ENCODE data around the gene IGFLR1. TPM values are rescaled to one million over a fixed set of nuclear protein-coding genes. Genes with fewer than 3 reads are reported as not detected.
A peak's percentile ranks its signal among the peaks of the same experiment; 100 is the strongest.

IGFLR1 gene
- total and polyA plus RNA-seq, 11 donors, result 0.74 to 25.2 (median 3.6) TPM

DNA sequence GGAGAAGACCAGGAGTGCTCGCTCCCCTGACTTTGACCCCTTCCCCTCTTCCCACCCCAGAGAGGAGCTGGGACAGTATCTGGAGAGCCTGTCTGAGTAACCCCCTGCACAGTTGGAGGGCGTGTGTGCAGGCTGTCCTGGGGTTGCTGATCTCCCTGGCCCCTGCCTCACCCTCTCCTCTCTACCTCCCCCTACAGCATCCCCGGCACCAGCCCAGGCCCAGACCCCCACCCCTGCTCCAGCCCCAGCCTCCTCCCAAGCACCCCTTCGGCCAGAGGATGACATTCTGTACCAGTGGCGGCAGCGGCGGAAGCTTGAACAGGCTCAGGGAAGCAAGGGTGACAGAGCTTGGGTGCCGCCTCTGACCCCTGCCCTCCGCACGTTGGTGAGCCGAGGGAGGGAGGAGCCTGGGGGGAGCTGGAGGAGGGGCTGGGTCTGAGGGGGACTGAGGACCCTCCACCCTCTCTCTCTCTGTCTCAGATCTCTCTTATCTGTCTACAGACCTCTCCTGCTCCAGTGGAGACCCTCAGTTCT, 24.4 kb upstream of the IGFLR1 start:
- H3K9me3 ChIP-seq, result no peaks in the 10 kb centered on the region
- intact Hi-C loops (cut with DNase I), result no loop called here
- no peak overlapping the region for H3K4me3 ChIP-seq
- no peak overlapping the region for H3K27ac ChIP-seq
- peaks cover 0 to 6% (median 0%) of the 10 kb centered on the region in 12 donors for H3K4me1 ChIP-seq
- H3K36me3 ChIP-seq, result peaks cover 0 to 52% (median 33%) of the 10 kb centered on the region in 9 donors
- DNase-seq (peak in 1 of 5 donors; percentile 25), ATAC-seq (peak; percentile 5 to 14 (median 8))
- WGBS, 4 donors, result 83 to 93% (median 90%) methylated on average over 5 to 11 of the region's 11 CpGs
- H3K27me3 ChIP-seq, result no peaks in the 10 kb centered on the region
- TF ChIP-seq, protein P1, sequence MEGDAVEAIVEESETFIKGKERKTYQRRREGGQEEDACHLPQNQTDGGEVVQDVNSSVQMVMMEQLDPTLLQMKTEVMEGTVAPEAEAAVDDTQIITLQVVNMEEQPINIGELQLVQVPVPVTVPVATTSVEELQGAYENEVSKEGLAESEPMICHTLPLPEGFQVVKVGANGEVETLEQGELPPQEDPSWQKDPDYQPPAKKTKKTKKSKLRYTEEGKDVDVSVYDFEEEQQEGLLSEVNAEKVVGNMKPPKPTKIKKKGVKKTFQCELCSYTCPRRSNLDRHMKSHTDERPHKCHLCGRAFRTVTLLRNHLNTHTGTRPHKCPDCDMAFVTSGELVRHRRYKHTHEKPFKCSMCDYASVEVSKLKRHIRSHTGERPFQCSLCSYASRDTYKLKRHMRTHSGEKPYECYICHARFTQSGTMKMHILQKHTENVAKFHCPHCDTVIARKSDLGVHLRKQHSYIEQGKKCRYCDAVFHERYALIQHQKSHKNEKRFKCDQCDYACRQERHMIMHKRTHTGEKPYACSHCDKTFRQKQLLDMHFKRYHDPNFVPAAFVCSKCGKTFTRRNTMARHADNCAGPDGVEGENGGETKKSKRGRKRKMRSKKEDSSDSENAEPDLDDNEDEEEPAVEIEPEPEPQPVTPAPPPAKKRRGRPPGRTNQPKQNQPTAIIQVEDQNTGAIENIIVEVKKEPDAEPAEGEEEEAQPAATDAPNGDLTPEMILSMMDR (IDR thresholded peaks at IDR 0.05), result no peak
- TF ChIP-seq POLR2A (IDR thresholded peaks at IDR 0.05), result no peak

DNA sequence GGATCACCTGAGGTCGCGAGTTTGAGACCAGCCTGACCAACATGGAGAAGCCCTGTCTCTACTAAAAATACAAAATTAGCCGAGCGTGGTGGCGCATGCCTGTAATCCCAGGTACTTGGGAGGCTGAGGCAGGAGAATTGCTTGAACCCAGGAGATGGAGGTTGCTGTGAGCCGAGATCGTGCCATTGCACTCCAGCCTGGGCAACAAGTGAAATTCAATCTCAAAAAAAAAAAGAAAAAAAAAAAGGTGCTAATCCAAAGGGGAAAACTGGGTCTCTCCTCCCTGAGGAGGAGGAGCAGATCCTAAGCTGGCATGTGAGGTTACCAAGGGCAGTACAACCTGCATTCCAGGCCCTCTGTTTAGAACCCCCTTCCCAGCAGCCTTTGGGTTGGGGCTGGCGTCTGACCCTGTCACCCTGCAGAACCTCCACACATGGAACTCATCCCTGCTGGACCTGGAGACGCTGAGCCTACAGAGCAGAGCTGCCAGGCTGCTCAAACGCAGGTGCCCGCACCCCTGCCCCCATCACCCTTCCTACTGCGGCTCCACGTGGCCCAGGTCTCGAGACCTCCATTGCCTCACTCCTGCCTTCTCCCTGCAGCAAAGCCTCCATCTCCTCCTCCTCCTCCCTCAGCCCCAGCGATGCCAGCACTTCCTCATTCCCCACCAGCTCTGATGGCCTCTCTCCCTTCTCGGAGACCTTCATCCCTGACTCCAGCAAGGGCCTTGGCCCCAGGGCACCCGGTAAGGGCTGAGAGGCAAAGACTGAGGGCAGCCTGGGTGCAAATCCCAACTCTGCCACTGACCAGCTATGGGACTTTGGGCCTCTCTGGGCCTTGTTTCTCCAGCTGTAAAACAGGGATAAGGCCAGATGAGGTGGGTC, 22.4 kb upstream of the IGFLR1 start:
- H3K27me3 ChIP-seq, result no peaks in the 10 kb centered on the region
- H3K27ac ChIP-seq, result no peak overlapping the region
- WGBS, 4 donors, result 92 to 97% (median 95%) methylated on average over 17 of the region's 17 CpGs
- ATAC-seq (no peak), DNase-seq (peak in 1 of 5 donors; percentile 13)
- no peaks in the 10 kb centered on the region for H3K9me3 ChIP-seq
- no peak overlapping the region for H3K4me3 ChIP-seq
- H3K36me3 ChIP-seq, result peaks cover 0 to 55% (median 33%) of the 10 kb centered on the region in 9 donors
- H3K4me1 ChIP-seq, result peaks cover 0 to 11% (median 0%) of the 10 kb centered on the region in 12 donors
- TF ChIP-seq, protein P1 (IDR thresholded peaks at IDR 0.05), result no peak
- TF ChIP-seq POLR2A (IDR thresholded peaks at IDR 0.05), result no peak
- intact Hi-C loops (cut with DNase I), result no loop called here

DNA sequence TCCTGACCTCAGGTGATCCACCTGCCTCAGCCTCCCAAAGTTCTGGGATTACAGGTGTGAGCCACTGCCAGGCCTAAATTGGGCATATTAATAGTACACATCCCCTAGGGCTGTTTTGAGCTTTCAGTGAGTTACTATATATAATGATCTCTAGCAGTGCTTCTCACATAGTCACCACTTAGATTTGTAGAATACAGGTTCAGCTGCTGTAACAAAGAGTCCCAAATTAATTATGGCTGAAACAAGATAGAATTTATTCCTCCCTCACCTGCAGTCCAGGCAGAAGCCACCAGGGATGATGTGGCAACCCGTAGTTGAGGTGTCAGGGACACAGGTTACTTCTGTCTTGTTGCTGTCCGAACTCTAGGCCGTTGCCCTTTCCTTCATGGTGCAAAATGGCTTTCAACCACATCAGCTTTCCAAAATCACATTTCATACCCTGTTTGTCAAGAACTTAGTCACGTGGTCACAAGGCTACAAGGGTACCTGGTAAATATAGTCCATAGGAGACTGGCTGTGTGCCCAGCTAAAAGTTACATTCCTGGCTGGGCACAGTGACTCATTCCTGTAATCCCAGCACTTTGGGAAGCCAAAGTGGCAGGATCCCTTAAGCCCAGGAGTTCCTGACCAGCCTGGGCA, 18.6 kb upstream of the IGFLR1 start:
- TF ChIP-seq, protein P1 (IDR thresholded peaks at IDR 0.05), result no peak
- no peak for TF ChIP-seq POLR2A (IDR thresholded peaks at IDR 0.05)
- ATAC-seq (no peak), DNase-seq (peak in 1 of 5 donors; percentile 49)
- no peak overlapping the region for H3K4me3 ChIP-seq
- peaks cover 0 to 46% (median 33%) of the 10 kb centered on the region in 9 donors for H3K36me3 ChIP-seq
- peaks cover 0 to 35% (median 25%) of the 10 kb centered on the region in 12 donors for H3K4me1 ChIP-seq
- peak overlapping the region in 1 of 12 donors; percentile 47 for H3K27ac ChIP-seq
- H3K27me3 ChIP-seq, result no peaks in the 10 kb centered on the region
- WGBS, 4 donors, result 85 to 90% (median 88%) methylated on average over 4 of the region's 4 CpGs
- H3K9me3 ChIP-seq, result no peaks in the 10 kb centered on the region
- intact Hi-C loops (cut with DNase I), result no loop called here

DNA sequence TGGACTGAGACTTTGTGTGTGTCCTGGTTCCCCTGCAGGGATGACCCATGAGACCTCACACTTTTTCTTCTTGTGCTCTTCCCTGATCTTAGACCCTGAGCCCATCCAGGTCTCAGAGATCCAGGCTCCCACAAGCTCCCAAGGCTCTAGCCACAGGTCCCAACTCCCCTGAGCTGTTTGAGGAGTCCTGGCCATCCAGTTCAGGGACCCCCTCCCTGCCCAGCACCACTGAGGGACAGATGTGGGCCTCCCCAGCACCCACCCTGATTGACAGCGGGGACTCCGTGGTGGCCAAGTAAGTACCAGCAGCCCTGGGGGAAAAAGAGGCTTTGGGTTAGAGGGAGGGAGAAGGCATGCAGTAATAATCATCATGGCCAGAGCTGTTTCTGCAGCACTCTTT, 17.4 kb upstream of the IGFLR1 start:
- no peak overlapping the region for H3K4me3 ChIP-seq
- H3K36me3 ChIP-seq, result peaks cover 0 to 35% (median 25%) of the 10 kb centered on the region in 9 donors
- ATAC-seq (no peak), DNase-seq (peak in 1 of 5 donors; percentile 28)
- no peak overlapping the region for H3K27ac ChIP-seq
- 84 to 98% (median 93%) methylated on average over 2 of the region's 2 CpGs for WGBS, 4 donors
- no peaks in the 10 kb centered on the region for H3K27me3 ChIP-seq
- TF ChIP-seq, protein P1 (IDR thresholded peaks at IDR 0.05), result no peak
- TF ChIP-seq POLR2A (IDR thresholded peaks at IDR 0.05), result no peak
- H3K9me3 ChIP-seq, result no peaks in the 10 kb centered on the region
- peaks cover 0 to 46% (median 36%) of the 10 kb centered on the region in 12 donors for H3K4me1 ChIP-seq
- intact Hi-C loops (cut with DNase I), result loop anchor here in 2 of 10 donors (5.0 to 10.0 kb wide), 2 partner anchors 173 to 385 kb away; partner anchors contain the start of gene CAPNS1 (in 1 of the 2)
